CD8-positive, alpha-beta memory T cell (primary cell): ENCODE measurements around the gene PHF21B. TPM values are rescaled to one million over a fixed set of nuclear protein-coding genes. Genes with fewer than 3 reads are reported as not detected.

Experiments used
- CTCF ChIA-PET: fragments of 350-600 bp; sonication (Branson Sonifier 250); formaldehyde crosslinking; loops from one replicate; lab custom pipeline; 2021; ENCODE audit warnings: antibody characterized with exemption; lab: Charles Lee
- POLR2A ChIA-PET: fragments of 350-600 bp; sonication (Branson Sonifier 250); formaldehyde crosslinking; loops from one replicate; lab custom pipeline; 2021; ENCODE audit warnings: antibody characterized with exemption; lab: Charles Lee
- DNase-seq, 5 donors: peaks; one replicate each; pipeline versions ENCODE4 v3.0.0 to v3.0.0-alpha.2; 2020 to 2022; ENCODE audit warnings: mixed read lengths in 1 of 5
- H3K27ac ChIP-seq: one replicate; pipeline ENCODE4 v1.7.0; 2013; ENCODE audit warnings: low read depth, mild to moderate bottlenecking, low read length, moderate library complexity
- H3K27me3 ChIP-seq: 2 replicates; pipeline ENCODE4 v1.7.0; 2013; ENCODE audit warnings: low read length, mild to moderate bottlenecking; ENCODE audit not compliant: insufficient read depth, poor library complexity, severe bottlenecking
- H3K36me3 ChIP-seq: 2 replicates; pipeline ENCODE4 v1.7.0; 2013; ENCODE audit warnings: mild to moderate bottlenecking, low read length, moderate library complexity; ENCODE audit not compliant: insufficient read depth
- H3K4me1 ChIP-seq: 2 replicates; pipeline ENCODE4 v1.7.0; 2013; ENCODE audit warnings: mild to moderate bottlenecking, low read length, moderate library complexity; ENCODE audit not compliant: insufficient read depth
- H3K4me3 ChIP-seq: 2 replicates; pipeline ENCODE4 v1.7.0; 2013; ENCODE audit warnings: mild to moderate bottlenecking, low read length
- H3K9me3 ChIP-seq: 2 replicates; pipeline ENCODE4 v1.7.0; 2013; ENCODE audit warnings: mild to moderate bottlenecking, low read length
- H3K27ac Mint-ChIP-seq, 8 donors: one replicate each; pipeline ENCODE4 v1.8.0; 2020 to 2021; ENCODE audit warnings: mixed read lengths in 8 of 8, mild to moderate bottlenecking in 6 of 8, inconsistent platforms in 3 of 8, moderate library complexity in 3 of 8
- H3K27me3 Mint-ChIP-seq, 2 donors: one replicate each; pipeline ENCODE4 v1.8.0; 2020 to 2021; ENCODE audit warnings: mixed read lengths in 2 of 2, mild to moderate bottlenecking in 1 of 2, moderate library complexity in 1 of 2
- H3K36me3 Mint-ChIP-seq, 3 donors: one replicate each; pipeline ENCODE4 v1.8.0; 2020 to 2021; ENCODE audit warnings: mixed read lengths in 3 of 3, inconsistent platforms in 1 of 3, mild to moderate bottlenecking in 1 of 3
- H3K4me1 Mint-ChIP-seq, 3 donors: one replicate each; pipeline ENCODE4 v1.8.0; 2020 to 2021; ENCODE audit warnings: mixed read lengths in 3 of 3, inconsistent platforms in 1 of 3, mild to moderate bottlenecking in 1 of 3
- H3K4me3 Mint-ChIP-seq, 7 donors: one replicate each; pipeline ENCODE4 v1.8.0; 2020 to 2021; ENCODE audit warnings: mixed read lengths in 7 of 7, mild to moderate bottlenecking in 6 of 7, moderate library complexity in 4 of 7, inconsistent platforms in 2 of 7
- H3K9me3 Mint-ChIP-seq, 5 donors: one replicate each; pipeline ENCODE4 v1.8.0; 2020 to 2022; ENCODE audit warnings: mixed read lengths in 5 of 5, mild to moderate bottlenecking in 3 of 5, moderate library complexity in 2 of 5, inconsistent platforms in 1 of 5
- polyA plus RNA-seq: library from polyadenylated mRNA; unstranded; fragments of 300-500 nt; fragmentation: Illumina TruSeq; gene quantifications from one replicate; pipeline ENCODE4 v1.2.3, GENCODE V29; 2021
- total RNA-seq, 2 experiments: library from RNA; stranded (reverse); gene quantifications; one replicate each; pipeline ENCODE4 v1.2.3, GENCODE V29; 2021

PHF21B gene
- total and polyA plus RNA-seq, 3 experiments from 2014 or later, result not detected

DNA sequence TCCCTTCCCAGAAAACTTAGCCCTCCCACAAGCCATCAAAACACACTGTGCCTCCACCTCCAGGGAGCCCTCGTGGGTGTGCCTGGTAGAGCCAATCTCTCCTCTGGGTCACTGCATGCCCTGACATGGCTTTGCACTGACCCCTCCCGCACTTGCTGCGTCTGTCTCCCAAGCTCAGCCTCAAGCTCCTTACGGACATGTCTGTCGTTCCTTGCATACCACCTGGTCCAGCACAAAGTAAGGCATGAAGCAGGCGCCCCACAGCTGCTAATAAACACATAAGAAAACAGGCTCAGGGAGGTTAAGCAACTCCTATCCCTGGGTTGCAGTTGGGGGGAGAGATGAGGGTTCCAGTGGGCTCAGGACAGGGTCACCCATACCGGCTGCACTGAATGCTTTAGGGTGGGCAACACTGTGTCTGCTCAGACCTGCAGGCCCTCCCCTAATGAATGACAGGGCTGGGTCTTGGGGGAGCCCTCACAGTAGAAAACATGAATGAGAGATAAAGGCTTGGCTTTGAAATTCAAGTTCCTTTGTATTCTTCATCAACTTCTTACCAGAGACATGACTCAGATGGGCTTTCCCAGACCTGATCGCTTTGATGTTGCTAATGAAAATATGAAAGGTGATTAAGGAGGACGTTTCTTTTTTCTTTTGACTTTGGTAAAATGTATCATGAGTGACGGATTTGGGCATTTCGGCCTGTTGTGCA, 38.0 kb downstream of the PHF21B start:
- Histone ChIP-seq H3K4me1 (no peaks in the 10 kb centered on the region), H3K4me3 (no peak overlapping the region), H3K36me3 (no peaks in the 10 kb centered on the region), H3K9me3 (no peaks in the 10 kb centered on the region), H3K27ac (no peak overlapping the region), H3K27me3 (no peaks in the 10 kb centered on the region)
- no peak for DNase-seq
- ChIA-PET CTCF (no interaction called here), POLR2A (no interaction called here)
- Mint-ChIP-seq H3K36me3 (no peaks in the 10 kb centered on the region), H3K9me3 (peaks cover 0 to 3% (median 0%) of the 10 kb centered on the region in 5 donors), H3K4me3 (peak overlapping the region in 4 of 7 donors; percentile 7 to 63 (median 39)), H3K27ac (peak overlapping the region in 3 of 8 donors; percentile 3 to 57 (median 55)), H3K27me3 (peaks cover 8 to 40% of the 10 kb centered on the region in 2 donors), H3K4me1 (peaks cover 0 to 6% (median 0%) of the 10 kb centered on the region in 3 donors)

DNA sequence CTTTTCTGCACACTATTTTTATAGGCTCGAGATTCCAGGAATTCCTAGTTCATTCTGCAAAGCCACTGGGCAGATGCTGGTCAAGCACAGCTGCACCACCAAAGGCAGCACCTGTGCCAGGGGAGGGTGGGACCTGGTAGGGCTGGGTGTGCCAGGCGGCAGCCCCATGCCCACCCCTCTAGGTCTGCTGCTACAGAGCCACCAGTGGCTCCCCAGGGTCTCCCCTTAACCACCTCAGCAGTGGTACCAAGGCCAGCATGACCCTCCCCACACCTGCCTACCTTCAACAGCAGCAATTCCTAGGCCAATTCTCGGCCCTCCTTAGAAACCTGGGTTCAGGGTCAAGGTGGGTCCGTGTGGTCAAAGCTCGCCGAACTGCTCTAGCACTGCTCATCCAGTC, 39.5 kb downstream of the PHF21B start:
- peaks cover 8 to 48% of the 10 kb centered on the region in 2 donors for H3K27me3 Mint-ChIP-seq
- no peaks in the 10 kb centered on the region for H3K36me3 ChIP-seq
- H3K36me3 Mint-ChIP-seq, result no peaks in the 10 kb centered on the region
- peaks cover 0 to 6% (median 0%) of the 10 kb centered on the region in 3 donors for H3K4me1 Mint-ChIP-seq
- no peak for DNase-seq
- H3K4me1 ChIP-seq, result no peaks in the 10 kb centered on the region
- no peak overlapping the region for H3K4me3 ChIP-seq
- ChIA-PET POLR2A (no interaction called here), CTCF (no interaction called here)
- no peak overlapping the region for H3K4me3 Mint-ChIP-seq
- H3K9me3 Mint-ChIP-seq, result peaks cover 0 to 3% (median 0%) of the 10 kb centered on the region in 5 donors
- no peaks in the 10 kb centered on the region for H3K9me3 ChIP-seq
- no peak overlapping the region for H3K27ac ChIP-seq
- H3K27ac Mint-ChIP-seq, result no peak overlapping the region
- no peaks in the 10 kb centered on the region for H3K27me3 ChIP-seq

DNA sequence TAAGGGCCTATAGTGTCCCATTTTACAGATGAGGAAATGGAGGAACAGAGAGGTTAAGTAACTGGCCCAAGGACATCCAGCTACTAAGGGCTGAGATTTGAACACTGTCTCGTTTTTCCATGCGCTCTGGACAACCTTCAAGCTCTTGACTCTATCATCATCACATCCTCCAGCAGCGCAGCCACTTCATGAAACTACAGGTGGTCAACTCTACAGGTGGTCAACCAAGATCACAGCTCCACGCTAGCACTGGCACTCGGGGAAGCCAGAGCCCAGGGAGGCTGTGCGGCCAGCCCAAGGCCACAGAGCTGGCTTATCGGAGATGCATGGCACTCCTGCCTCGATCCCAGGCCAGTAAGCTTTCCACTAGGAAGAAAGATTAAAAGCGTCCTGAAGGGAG, 40.0 kb downstream of the PHF21B start:
- Histone ChIP-seq H3K36me3 (no peaks in the 10 kb centered on the region), H3K9me3 (no peaks in the 10 kb centered on the region), H3K4me1 (no peaks in the 10 kb centered on the region), H3K4me3 (no peak overlapping the region), H3K27ac (no peak overlapping the region), H3K27me3 (no peaks in the 10 kb centered on the region)
- H3K9me3 Mint-ChIP-seq, result no peaks in the 10 kb centered on the region
- H3K27me3 Mint-ChIP-seq, result peaks cover 7 to 51% of the 10 kb centered on the region in 2 donors
- no peak overlapping the region for H3K4me3 Mint-ChIP-seq
- no peaks in the 10 kb centered on the region for H3K36me3 Mint-ChIP-seq
- ChIA-PET CTCF (no interaction called here), POLR2A (no interaction called here)
- no peak overlapping the region for H3K27ac Mint-ChIP-seq
- no peak for DNase-seq
- peaks cover 0 to 6% (median 0%) of the 10 kb centered on the region in 3 donors for H3K4me1 Mint-ChIP-seq

DNA sequence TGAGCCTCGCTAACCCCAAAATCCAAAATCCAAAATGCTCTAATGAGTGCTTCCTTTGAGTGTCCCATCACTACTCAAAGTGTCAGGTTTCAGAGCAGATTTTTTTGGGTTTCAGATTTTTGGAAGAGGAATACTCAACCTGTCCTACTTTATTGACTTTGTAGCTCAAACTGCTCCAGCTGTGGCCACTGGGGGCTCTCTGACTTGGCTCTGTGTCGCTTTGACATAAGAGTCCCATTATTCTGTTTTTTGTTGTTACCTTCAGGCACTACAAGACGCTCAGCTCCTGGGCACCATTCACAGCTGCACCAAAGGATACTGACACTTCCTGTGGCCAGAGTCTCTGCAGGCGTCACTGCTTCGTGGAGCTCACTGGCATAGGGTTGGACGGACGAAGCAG, 41.1 kb downstream of the PHF21B start:
- DNase-seq, result no peak
- Histone ChIP-seq H3K4me1 (no peaks in the 10 kb centered on the region), H3K36me3 (no peaks in the 10 kb centered on the region), H3K4me3 (no peak overlapping the region), H3K27me3 (no peaks in the 10 kb centered on the region), H3K9me3 (no peaks in the 10 kb centered on the region), H3K27ac (no peak overlapping the region)
- H3K4me1 Mint-ChIP-seq, result peaks cover 0 to 6% (median 0%) of the 10 kb centered on the region in 3 donors
- CTCF ChIA-PET, result no interaction called here
- no peaks in the 10 kb centered on the region for H3K9me3 Mint-ChIP-seq
- POLR2A ChIA-PET, result no interaction called here
- H3K27me3 Mint-ChIP-seq, result peaks cover 7 to 52% of the 10 kb centered on the region in 2 donors
- H3K36me3 Mint-ChIP-seq, result no peaks in the 10 kb centered on the region
- H3K27ac Mint-ChIP-seq, result peak overlapping the region in 1 of 8 donors; percentile 79
- no peak overlapping the region for H3K4me3 Mint-ChIP-seq

DNA sequence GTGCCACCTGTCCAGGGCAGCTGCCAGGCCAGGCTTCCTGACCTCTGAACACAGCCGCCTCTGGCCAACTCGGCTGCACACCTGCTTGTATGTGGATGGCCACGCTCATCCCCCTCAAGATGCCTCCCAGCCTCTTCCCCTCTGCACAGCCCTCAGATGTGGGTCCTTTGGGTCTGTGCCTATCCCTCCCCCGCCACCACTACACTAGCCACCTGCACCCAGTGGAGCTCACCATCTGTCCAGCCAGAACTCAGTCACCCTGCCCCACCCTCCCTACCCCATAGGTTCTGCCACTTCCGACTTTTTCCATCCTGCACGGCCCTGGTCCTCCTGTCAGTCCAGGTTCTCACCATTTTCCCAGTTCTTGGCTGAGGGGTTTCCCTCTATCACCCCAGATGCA, 44.6 kb downstream of the PHF21B start:
- Histone ChIP-seq H3K27me3 (no peaks in the 10 kb centered on the region), H3K4me1 (no peaks in the 10 kb centered on the region), H3K27ac (no peak overlapping the region), H3K36me3 (no peaks in the 10 kb centered on the region), H3K9me3 (no peaks in the 10 kb centered on the region), H3K4me3 (no peak overlapping the region)
- POLR2A ChIA-PET, result no interaction called here
- Mint-ChIP-seq H3K9me3 (no peaks in the 10 kb centered on the region), H3K27me3 (peaks cover 6 to 41% of the 10 kb centered on the region in 2 donors), H3K4me1 (no peaks in the 10 kb centered on the region), H3K36me3 (no peaks in the 10 kb centered on the region), H3K4me3 (no peak overlapping the region), H3K27ac (no peak overlapping the region)
- no peak for DNase-seq
- CTCF ChIA-PET, result no interaction called here

DNA sequence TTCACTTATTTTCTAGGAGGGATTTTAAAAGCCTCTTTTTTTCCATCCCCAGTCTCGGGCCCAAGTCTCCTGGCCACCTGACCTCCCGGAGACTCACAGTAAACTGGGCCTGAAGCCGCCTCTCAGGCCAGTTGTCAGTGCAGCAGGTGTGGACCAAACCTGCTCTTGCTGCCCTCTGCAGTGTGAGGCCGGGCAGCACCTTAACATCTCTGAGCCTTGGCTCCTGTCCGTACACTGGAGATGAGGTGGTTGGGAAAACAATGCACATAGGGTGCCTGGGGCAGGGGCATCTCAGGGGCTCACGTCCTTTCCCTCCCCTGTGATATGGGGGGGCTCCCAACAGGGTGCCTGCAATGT, 45.1 kb downstream of the PHF21B start:
- Histone ChIP-seq H3K27me3 (no peaks in the 10 kb centered on the region), H3K4me3 (no peak overlapping the region), H3K27ac (no peak overlapping the region), H3K4me1 (no peaks in the 10 kb centered on the region), H3K9me3 (no peaks in the 10 kb centered on the region), H3K36me3 (no peaks in the 10 kb centered on the region)
- H3K27me3 Mint-ChIP-seq, result peaks cover 6 to 43% of the 10 kb centered on the region in 2 donors
- no peaks in the 10 kb centered on the region for H3K36me3 Mint-ChIP-seq
- H3K27ac Mint-ChIP-seq, result no peak overlapping the region
- CTCF ChIA-PET, result no interaction called here
- no peaks in the 10 kb centered on the region for H3K9me3 Mint-ChIP-seq
- DNase-seq, result no peak
- no peaks in the 10 kb centered on the region for H3K4me1 Mint-ChIP-seq
- no peak overlapping the region for H3K4me3 Mint-ChIP-seq
- POLR2A ChIA-PET, result no interaction called here

DNA sequence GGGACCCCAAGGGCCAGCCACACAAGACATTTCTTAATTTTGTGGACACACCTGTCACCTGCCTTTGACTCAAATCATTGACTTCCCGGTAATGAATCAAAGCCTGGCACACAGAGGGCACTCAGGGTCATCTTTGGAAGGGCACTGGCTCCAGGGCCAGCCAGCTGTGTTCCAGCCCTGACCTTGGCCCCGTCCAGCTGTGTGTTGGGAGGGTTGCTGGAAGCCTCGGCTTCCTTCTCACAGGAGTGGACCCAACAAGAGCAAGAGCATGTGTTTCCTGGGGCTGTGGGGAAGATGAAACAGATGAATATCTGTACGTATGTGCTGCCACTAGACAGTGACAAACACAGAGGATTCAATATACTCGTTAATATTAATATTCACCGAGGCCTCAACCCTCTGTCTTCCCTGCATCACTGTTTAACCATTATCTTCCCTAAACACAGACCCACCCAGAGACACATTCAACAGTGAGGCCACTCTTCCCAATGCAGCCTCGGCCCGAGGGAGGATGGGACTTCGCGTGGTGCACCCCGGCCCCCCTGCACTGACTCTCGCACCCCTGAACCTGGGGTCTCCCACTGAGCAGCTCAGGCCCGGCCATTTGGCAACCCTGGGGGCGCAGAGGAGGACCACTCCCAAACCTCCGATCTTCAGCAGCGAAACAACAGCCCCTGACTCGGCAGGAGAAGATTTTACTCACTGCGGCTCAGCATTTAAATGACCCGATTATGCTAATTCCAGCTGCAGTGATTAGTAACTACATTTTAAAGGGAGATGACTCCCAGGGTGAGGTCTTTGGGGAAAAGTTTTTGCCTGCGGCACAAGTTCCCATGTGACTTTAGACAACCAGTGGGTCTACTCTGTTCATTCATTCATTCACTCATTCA, 45.7 kb downstream of the PHF21B start:
- H3K9me3 Mint-ChIP-seq, result no peaks in the 10 kb centered on the region
- H3K9me3 ChIP-seq, result no peaks in the 10 kb centered on the region
- ChIA-PET POLR2A (no interaction called here), CTCF (no interaction called here)
- no peaks in the 10 kb centered on the region for H3K36me3 ChIP-seq
- H3K27me3 ChIP-seq, result no peaks in the 10 kb centered on the region
- no peaks in the 10 kb centered on the region for H3K4me1 Mint-ChIP-seq
- no peak overlapping the region for H3K4me3 ChIP-seq
- H3K36me3 Mint-ChIP-seq, result no peaks in the 10 kb centered on the region
- no peak overlapping the region for H3K27ac Mint-ChIP-seq
- no peak overlapping the region for H3K4me3 Mint-ChIP-seq
- H3K27ac ChIP-seq, result no peak overlapping the region
- peaks cover 10 to 49% of the 10 kb centered on the region in 2 donors for H3K27me3 Mint-ChIP-seq
- no peak for DNase-seq
- H3K4me1 ChIP-seq, result no peaks in the 10 kb centered on the region

DNA sequence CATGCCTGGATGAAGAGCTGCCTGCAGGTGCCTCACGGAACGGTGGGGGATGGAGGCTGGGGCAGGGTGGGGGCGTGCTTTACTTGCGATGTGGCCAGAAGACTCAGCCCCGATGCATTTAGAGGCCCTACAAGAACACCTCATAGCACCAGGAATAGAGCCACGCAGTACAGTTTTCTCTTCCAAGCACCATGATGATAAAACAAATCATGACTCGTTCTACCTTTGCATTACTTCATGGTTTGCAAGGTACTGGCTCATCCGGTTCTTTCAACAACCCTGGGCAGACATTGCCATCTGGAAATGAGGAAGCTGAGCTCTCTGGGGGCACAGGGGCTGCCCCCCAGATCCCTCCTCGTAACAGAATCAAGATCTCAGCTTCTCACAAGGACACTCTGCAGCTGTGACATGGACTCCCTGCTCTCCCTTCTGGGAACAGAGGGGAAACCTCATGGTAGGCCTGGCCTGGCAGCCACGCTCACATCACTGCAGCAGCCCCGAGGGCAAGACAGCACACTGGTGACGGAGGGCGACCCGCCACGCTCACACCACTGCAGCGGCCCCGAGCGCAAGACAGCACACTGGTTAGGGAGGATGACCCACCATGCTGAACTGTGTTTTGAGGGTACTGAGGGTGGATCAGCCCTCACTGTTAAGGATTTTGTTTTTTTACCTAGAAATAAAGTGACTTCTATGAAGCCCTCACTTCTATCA, 46.9 kb downstream of the PHF21B start:
- POLR2A ChIA-PET, result no interaction called here
- Mint-ChIP-seq H3K36me3 (no peaks in the 10 kb centered on the region), H3K4me3 (no peak overlapping the region), H3K27me3 (peaks cover 10 to 48% of the 10 kb centered on the region in 2 donors), H3K9me3 (no peaks in the 10 kb centered on the region), H3K4me1 (no peaks in the 10 kb centered on the region), H3K27ac (no peak overlapping the region)
- CTCF ChIA-PET, result no interaction called here
- Histone ChIP-seq H3K27ac (no peak overlapping the region), H3K27me3 (no peaks in the 10 kb centered on the region), H3K36me3 (no peaks in the 10 kb centered on the region), H3K9me3 (no peaks in the 10 kb centered on the region), H3K4me3 (no peak overlapping the region), H3K4me1 (no peaks in the 10 kb centered on the region)
- no peak for DNase-seq
